ENCODE measurements around the gene TACC2.

The TACC2 gene

GRCh38 chr10:122132331-122132755 lies 143.4 kb downstream of the TACC2 start:
- no peak for DNase-seq
- intact Hi-C loops (cut with DNase I) = no loop called here

DNA sequence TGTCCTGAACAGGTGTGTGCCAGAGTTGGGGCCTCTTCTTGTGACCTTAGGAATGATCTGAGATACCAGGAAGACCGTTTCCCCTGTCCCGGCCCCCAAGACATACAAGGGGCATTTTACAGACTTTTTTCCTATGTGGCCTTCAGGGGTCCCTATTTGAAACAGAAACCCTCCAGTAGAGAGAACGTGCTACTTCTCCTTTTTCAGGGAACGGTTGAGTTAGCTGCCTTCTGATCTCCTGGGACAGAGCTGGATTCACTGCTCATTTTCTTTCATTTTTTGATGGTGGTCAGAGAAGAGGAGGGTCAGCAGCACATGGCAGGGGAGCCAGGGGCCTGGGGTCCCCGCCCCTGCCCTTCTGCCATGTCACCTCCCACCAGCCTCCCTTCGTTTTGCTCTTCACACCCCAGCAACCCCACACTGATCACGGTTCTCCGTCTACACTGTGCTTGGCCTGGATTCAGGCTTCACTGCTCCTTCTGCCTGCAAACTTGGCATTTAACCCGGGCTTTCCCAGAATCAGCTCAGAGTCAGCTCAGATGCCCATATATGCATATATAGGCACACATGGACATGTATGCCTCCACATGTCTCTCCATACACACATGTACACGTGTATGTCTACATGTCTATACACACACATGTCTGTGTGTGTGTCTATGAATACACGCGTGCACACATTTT lies 144.1 kb downstream of the TACC2 start:
- intact Hi-C loops (cut with DNase I) = no loop called here
- no peak for DNase-seq

- no peak for DNase-seq
- intact Hi-C loops (cut with DNase I) = no loop called here
Measured at GRCh38 chr10:122135251-122136025, 146.5 kb downstream of the TACC2 start.

DNA sequence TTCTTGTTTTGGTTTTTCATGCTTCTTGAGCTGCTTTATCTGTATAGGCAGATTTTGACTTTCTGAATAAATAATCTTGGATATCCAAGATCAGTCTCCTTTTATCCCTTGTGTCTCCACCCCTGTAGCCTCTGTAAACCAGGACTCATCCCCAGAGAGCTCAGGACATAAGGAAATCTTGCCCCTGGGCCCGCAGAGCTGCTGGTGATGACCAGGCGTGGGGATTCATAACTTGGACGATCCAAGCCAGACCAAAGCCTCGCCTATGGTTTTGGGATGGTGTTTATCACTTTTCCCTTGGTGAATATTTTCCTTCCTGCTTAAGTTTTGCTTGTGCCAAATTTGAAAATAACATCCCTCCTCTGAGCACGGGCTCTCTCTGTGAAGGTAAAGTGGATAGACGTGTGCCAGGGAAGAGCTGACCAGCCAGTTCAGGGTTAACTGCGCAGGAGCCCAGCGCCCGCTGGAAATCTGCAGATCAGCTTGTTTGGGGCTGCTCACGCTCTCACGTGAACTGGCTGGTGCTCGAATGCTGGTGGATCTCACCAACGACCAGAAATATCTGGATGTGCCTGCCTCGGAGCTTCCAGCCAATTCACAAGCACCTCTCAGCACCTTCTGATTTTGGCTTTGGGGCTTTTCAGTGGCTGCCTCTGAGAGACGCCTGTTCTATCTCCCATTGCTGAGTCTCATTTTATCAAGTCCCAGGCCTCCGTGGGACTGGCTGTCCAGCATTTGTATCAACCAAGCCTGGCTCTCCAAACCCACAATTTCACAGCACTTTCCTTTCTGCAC lies 150.1 kb downstream of the TACC2 start:
- no peak for DNase-seq
- intact Hi-C loops (cut with DNase I) = no loop called here

GRCh38 chr10:122139627-122140170 lies 150.7 kb downstream of the TACC2 start:
- no peak for DNase-seq
- intact Hi-C loops (cut with DNase I) = loop anchor here (5.0 to 10.0 kb wide), 2 partner anchors 73 to 145 kb away; no protein-coding TSS in a partner anchor

- DNase-seq = no peak
- intact Hi-C loops (cut with DNase I) = loop anchor here (5.0 to 10.0 kb wide), 2 partner anchors 72 to 144 kb away; no protein-coding TSS in a partner anchor
Measured at GRCh38 chr10:122140461-122140902, 151.5 kb downstream of the TACC2 start.

DNA sequence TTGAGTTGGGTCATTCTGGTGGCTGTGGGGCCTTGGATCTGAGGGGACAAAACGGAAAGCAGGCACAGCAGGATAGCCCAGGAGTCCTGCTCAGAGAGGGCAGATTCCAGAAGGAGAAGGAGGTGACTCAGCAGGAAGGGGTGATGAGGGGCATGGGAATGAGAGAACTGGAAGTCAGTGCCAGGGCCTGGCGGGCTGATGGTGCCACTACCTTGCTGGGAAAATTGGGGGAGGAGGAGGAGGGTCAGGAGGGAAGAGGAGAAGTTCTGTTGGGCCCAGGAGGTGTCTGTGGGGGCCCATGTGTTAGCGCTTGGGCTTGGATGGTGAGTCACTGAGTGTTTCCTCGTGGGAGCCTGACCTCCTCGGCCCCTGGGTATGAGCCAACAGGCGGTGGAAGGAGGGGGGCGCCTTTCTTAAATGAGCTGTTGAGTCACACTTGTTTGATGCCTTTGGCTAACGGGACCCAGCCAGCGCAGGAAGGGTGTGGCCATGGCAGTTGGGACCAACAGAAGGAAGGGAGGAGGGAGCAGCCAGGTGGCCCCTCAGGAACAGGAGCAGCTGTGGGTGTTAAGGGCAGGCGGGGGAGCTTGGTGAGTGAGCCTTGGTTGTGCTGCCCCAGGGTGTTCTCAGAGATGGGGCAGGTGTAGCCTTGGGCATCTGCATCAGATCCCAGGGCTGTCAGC lies 152.1 kb downstream of the TACC2 start:
- intact Hi-C loops (cut with DNase I) = loop anchor here (5.0 to 10.0 kb wide), 2 partner anchors 71 to 144 kb away; no protein-coding TSS in a partner anchor
- DNase-seq = peak in 4 of 42 donors; percentile 19 to 80 (median 41)

GRCh38 chr10:122141821-122142640 lies 153.1 kb downstream of the TACC2 start:
- intact Hi-C loops (cut with DNase I) = loop anchor here (5.0 to 10.0 kb wide), 2 partner anchors 70 to 143 kb away; no protein-coding TSS in a partner anchor
- peak in 7 of 42 donors; percentile 21 to 58 (median 34) for DNase-seq

GRCh38 chr10:122142641-122143237 lies 153.8 kb downstream of the TACC2 start:
- intact Hi-C loops (cut with DNase I) = loop anchor here (5.0 to 10.0 kb wide), 2 partner anchors 70 to 142 kb away; no protein-coding TSS in a partner anchor
- peak in 41 of 42 donors; percentile 33 to 93 (median 78) for DNase-seq

DNA sequence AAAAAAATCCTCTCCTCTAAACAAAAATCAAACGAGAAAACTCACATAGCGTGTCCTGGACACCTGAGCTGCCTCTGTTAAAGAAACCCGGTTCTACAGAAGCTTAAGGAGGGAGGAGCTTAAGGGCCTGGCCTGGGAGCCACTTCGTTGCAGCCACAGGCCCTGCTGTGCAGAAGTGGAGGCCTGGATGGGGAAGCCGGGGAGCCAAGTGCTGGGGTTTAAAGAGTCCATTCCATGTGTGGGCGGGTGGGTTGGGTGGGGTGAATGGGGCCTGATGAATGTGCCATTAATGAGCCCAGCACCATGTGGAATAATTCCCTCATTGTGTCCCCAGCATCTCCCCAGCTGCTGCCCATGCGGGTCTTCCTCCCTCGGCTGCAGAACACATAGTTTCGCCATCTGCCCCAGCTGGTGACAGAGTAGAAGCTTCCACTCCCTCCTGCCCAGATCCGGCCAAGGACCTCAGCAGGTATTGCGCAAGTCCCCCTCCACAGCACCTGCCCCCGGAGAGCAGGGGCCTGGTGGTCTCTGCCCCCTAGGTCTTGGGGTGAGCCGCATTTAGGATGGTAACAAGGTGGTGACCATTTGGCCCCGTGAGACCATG lies 154.4 kb downstream of the TACC2 start:
- DNase-seq = peak in 41 of 42 donors; percentile 35 to 83 (median 66)
- intact Hi-C loops (cut with DNase I) = loop anchor here (5.0 to 10.0 kb wide), 2 partner anchors 69 to 141 kb away; no protein-coding TSS in a partner anchor

DNA sequence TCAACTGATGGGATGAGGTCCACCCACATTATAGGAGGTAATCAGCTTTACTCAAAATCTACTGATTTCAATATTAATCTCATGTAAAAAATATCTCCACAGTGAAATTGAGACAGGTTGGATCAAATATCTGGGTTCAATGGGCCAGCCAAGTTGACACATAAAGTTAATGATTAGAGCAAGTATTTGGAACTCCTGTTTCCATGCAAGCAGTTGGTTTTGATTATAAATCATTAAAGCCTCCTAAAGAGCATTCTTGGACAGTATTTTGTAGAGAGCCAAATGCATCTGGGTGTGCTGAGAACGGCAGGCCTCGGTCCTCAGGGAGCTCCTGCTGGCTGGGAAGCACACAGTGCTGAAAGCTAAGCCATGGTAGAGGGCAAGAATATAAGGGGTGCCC lies 155.2 kb downstream of the TACC2 start:
- no peak for DNase-seq
- intact Hi-C loops (cut with DNase I) = loop anchor here (5.0 to 10.0 kb wide), 2 partner anchors 68 to 141 kb away; no protein-coding TSS in a partner anchor

DNA sequence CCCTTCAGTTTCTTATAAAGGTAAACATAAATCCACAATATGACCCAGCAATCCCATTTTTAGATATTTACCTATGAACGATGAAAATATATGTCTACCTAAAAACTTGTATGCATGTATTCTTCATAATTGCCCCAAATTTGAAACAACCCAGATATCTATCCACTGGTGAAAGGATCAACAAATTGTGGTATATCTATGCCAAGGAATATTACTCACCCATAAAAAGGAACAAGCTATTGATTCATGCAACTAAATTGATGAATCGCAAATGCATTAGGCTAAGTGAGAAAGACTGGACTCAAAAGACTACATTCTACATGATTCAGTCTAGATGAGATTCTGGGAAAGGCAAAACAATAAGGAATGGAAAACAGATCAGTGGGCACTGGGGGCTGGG lies 156.2 kb downstream of the TACC2 start:
- intact Hi-C loops (cut with DNase I) = loop anchor here (10.0 kb wide), 1 partner anchor 140 kb away; no protein-coding TSS in a partner anchor

DNA sequence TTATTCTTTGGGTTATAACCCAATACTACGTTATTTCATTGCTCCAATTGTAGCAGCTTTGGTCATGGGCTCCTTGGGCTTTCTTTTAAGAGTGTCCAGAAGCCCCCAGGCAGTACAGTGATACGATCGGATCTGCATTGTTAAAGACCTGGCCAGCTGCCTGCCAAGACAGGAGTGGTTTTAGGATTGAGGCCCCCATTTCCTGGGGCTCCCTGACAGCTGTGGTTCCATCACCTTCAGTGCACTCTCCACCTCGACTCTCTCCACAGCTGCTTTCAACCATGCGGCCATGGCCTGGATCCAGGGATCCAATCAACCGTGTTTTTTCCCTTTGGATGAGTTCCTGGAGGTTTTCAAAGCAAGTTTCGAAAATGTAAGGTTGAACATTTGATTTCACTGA lies 158.7 kb downstream of the TACC2 start:
- intact Hi-C loops (cut with DNase I) = loop anchor here (10.0 kb wide), 1 partner anchor 137 kb away; no protein-coding TSS in a partner anchor
- DNase-seq = no peak

More for the DNA sequence above, 156.2 kb downstream of the TACC2 start:
- no peak for DNase-seq

DNA sequence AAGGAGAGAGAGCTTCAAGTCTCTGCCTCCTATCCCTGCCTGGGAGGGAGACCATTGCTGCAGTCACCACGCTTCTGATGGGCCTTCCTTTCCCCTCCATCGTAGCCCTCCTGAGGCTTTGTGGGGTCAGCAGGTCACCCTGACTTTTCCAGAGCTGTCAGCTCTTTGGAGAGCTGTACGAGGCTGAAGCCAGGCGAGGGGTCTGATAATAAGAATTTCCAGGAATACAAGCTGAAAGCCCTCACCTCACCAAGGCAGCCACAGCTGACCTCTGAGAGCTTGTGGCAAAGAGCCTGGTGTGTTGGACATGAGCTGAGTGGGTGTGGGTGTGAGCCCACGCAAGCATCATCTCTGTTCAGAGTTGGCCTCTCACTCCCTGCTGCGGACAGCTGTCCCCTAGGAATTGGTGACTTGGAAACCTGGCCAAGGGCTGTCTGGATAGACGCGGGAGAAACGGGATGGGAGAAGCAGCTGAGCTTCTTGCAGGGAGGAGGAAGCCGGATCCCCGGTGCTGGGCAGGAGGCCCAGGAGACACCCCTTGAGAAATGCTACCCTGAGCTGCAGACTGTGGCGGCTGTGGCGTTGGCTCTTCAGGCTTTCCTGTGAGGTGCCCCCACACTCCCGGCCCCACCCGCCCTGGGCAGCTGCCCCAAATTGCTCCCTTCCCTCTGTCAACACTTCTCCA lies 160.1 kb downstream of the TACC2 start:
- intact Hi-C loops (cut with DNase I) = loop anchor here (10.0 kb wide), 1 partner anchor 136 kb away; no protein-coding TSS in a partner anchor
- DNase-seq = no peak
